ENCODE data around the gene FAM174C.

FAM174C gene

GRCh38 chr19:1280636-1281568 lies 5.6 kb downstream of the FAM174C start:
- no peak for DNase-seq
- in situ Hi-C loops (cut with HindIII; ENCODE audit: low pct_ligation_motif_present, low pct_unique_long_range_greater_than_20kb, low sequenced_read_pairs) = no loop called here

GRCh38 chr19:1281569-1282287 lies 6.4 kb downstream of the FAM174C start:
- no peak for DNase-seq
- in situ Hi-C loops (cut with HindIII; ENCODE audit: low pct_ligation_motif_present, low pct_unique_long_range_greater_than_20kb, low sequenced_read_pairs) = no loop called here

- DNase-seq = no peak
- in situ Hi-C loops (cut with HindIII; ENCODE audit: low pct_ligation_motif_present, low pct_unique_long_range_greater_than_20kb, low sequenced_read_pairs) = no loop called here
Observed at GRCh38 chr19:1282588-1283206, 7.4 kb downstream of the FAM174C start.

- in situ Hi-C loops (cut with HindIII; ENCODE audit: low pct_ligation_motif_present, low pct_unique_long_range_greater_than_20kb, low sequenced_read_pairs) = no loop called here
- no peak for DNase-seq
Observed at GRCh38 chr19:1283207-1283916, 8.0 kb downstream of the FAM174C start.

GRCh38 chr19:1283917-1284292 lies 8.6 kb downstream of the FAM174C start:
- in situ Hi-C loops (cut with HindIII; ENCODE audit: low pct_ligation_motif_present, low pct_unique_long_range_greater_than_20kb, low sequenced_read_pairs) = no loop called here
- DNase-seq = no peak

GRCh38 chr19:1284293-1284978 lies 9.1 kb downstream of the FAM174C start:
- in situ Hi-C loops (cut with HindIII; ENCODE audit: low pct_ligation_motif_present, low pct_unique_long_range_greater_than_20kb, low sequenced_read_pairs) = no loop called here

GRCh38 chr19:1284979-1285736 lies 9.8 kb downstream of the FAM174C start:
- in situ Hi-C loops (cut with HindIII; ENCODE audit: low pct_ligation_motif_present, low pct_unique_long_range_greater_than_20kb, low sequenced_read_pairs) = no loop called here
- no peak for DNase-seq

More at GRCh38 chr19:1284293-1284978, 9.1 kb downstream of the FAM174C start:
- no peak for DNase-seq

- DNase-seq = no peak
- in situ Hi-C loops (cut with HindIII; ENCODE audit: low pct_ligation_motif_present, low pct_unique_long_range_greater_than_20kb, low sequenced_read_pairs) = no loop called here
Observed at GRCh38 chr19:1285737-1286360, 10.5 kb downstream of the FAM174C start, which contains the start of gene EFNA2. TSS of gene EFNA2 (plus strand) at chr19:1285873. CDS start at chr19:1286169, 296 bp downstream.

GRCh38 chr19:1286487-1287353 lies 11.4 kb downstream of the FAM174C start:
- no peak for DNase-seq
- in situ Hi-C loops (cut with HindIII; ENCODE audit: low pct_ligation_motif_present, low pct_unique_long_range_greater_than_20kb, low sequenced_read_pairs) = no loop called here

GRCh38 chr19:1287354-1288225 lies 12.3 kb downstream of the FAM174C start:
- in situ Hi-C loops (cut with HindIII; ENCODE audit: low pct_ligation_motif_present, low pct_unique_long_range_greater_than_20kb, low sequenced_read_pairs) = no loop called here

GRCh38 chr19:1288226-1288612 lies 12.9 kb downstream of the FAM174C start:
- DNase-seq = no peak
- in situ Hi-C loops (cut with HindIII; ENCODE audit: low pct_ligation_motif_present, low pct_unique_long_range_greater_than_20kb, low sequenced_read_pairs) = no loop called here

More at GRCh38 chr19:1287354-1288225, 12.3 kb downstream of the FAM174C start:
- no peak for DNase-seq

- DNase-seq = no peak
- in situ Hi-C loops (cut with HindIII; ENCODE audit: low pct_ligation_motif_present, low pct_unique_long_range_greater_than_20kb, low sequenced_read_pairs) = no loop called here
Observed at GRCh38 chr19:1288833-1289685, 13.7 kb downstream of the FAM174C start.

GRCh38 chr19:1289686-1290025 lies 14.3 kb downstream of the FAM174C start:
- in situ Hi-C loops (cut with HindIII; ENCODE audit: low pct_ligation_motif_present, low pct_unique_long_range_greater_than_20kb, low sequenced_read_pairs) = no loop called here
- no peak for DNase-seq

GRCh38 chr19:1290196-1290702 lies 14.9 kb downstream of the FAM174C start:
- in situ Hi-C loops (cut with HindIII; ENCODE audit: low pct_ligation_motif_present, low pct_unique_long_range_greater_than_20kb, low sequenced_read_pairs) = no loop called here
- DNase-seq = no peak

Data from ACHN (cell line).